DMS 273 (cell line): ENCODE measurements around the gene CEP128.

ENCODE experiments used
- DNase-seq: peaks from one replicate; lab custom pipeline; 2025; ENCODE audit not compliant: unreplicated experiment; lab: John Stamatoyannopoulos, UW

Gene CEP128

DNA sequence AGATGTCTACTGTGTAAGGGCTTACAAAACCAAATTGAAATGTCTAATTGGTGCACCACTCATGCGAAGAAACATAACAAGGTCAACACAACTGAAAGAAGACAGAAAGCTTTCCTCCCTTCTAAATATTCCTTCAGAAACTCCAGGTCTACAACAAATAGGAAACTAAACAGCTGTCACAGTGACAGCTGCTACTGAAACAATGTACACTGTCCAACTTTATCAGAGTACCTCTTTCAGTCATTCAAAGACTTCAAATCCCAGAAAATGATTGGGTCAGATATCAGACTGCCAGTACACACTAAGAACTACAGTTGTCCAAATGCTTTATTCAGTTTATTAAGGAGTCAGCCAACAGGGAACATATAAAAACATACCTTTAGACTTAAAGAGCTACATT lies 35.2 kb downstream of the CEP128 start:
- DNase-seq = no peak

DNA sequence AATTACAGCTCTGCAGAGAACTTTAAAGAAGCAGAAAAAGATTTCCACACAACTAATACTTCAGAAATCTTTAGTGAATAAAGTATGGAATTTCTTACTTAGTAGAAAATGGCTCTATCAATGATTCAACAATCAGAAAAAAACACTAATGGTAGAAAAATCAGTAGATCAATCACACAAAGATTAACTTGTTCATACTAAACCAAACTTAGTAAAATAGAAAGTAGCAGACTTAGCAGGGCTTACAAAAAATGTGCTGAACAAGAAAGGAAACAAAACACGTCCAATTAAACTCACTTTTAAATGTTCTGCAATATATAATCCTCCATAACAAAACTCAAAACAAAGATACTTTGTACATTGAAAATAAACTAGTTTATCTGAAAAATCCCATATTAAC lies 38.9 kb downstream of the CEP128 start:
- no peak for DNase-seq

DNA sequence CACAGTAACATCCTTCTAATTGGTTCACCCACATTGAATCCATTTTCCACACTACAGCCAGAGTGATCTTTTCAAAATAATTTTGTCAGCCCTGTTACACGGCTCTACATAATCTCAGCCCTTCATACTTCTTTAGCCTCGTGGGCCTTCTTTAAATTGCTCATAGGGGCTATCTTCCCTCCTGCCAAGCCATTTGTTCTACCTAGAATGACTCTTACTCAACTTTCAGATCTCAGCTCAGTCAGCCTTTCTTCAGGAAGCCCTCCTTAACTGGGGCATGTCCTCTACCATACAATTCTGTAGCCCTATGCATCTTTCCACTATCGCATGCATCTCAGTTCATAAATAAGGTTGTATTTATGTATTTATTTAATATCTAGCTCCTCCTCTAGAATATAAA lies 39.7 kb downstream of the CEP128 start:
- DNase-seq = no peak

DNA sequence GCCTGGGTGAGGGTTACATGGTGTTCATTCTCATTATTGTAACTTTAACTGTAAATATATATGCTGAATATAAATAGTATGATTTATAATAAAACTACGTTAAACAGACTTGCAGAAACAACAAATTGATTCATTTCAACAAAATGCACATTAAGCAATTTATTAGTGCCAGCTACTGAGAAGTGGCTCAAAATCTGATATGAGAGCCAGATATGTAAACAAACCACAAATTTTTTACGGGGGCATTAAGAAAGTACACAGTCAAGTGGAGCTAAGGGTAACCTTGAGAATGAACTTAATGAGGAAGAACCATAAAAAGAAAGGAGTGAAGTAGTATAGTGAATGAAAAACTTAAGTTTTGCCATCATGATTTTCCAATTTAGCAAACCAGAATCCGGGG lies 40.3 kb downstream of the CEP128 start:
- no peak for DNase-seq

DNA sequence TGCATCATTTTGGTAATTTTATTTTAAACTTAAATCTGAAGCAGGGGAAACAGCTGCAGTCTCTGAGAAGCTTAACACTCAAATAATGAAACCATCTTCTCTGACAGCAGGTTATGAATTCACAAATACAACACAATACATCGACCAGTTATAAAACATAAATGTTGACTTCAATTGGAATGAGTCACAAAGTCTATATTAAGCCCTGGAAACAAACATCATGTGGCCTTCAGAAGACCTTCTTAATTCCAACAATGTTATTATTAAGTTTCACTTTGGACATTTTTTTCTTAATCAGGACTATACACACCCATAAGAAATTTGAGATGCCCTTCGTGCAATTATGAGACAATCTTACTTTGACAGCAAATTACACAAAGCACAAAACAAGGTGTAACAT lies 68.9 kb downstream of the CEP128 start:
- no peak for DNase-seq

DNA sequence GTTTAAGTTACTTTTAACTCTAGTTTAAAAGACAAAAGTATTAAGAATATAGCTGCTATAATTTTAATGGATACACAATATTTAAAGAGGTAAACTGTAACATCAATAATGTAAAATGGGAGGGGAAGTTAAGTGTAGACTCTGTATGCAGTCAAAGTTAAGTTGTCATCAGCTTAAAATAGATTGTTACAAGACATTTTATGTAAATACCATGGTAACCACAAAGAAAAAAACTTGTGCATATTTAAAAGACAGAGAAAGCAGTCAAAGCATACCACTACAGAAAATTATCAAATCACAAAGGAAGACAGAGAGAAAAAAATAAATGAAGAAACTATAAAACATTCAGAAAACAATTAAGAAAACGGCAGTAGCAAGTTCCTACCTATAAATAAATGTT lies 73.3 kb downstream of the CEP128 start:
- no peak for DNase-seq

DNA sequence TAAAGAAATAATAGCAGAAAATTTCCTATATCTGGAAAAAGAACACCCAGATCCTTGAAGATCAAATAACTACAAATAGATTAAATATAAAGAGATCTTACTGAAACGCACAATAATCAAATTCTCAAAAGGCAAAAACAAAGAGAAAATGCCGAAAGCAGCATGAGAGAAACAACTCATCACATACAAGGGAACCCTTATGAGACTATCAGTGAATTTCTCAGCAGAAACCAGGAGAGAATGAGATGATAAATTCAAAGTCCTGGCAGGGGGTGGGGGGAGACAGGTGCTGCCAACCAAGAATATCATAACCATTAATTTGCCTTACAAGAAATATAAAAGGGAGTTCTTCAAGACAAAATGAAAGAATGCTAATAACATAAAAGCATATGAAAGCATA lies 73.7 kb downstream of the CEP128 start:
- DNase-seq = no peak

DNA sequence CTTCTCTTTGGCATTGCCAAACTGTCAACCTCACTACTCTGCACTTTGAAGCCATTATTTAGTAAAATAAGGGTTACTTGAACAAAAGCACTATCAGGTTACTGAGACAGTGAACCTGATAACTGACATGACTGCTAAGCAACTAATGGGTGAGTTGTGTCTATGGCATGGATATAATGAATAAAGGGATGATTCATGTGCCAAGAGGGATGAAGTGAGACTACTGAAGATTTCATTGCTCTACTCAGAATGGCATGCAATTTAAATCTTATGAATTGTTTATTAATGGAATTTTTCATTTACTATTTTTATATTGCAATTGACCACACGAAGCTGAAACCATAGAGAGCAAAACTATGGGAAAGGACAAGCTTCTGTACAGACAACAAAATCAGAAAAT lies 74.4 kb downstream of the CEP128 start:
- DNase-seq = no peak

DNA sequence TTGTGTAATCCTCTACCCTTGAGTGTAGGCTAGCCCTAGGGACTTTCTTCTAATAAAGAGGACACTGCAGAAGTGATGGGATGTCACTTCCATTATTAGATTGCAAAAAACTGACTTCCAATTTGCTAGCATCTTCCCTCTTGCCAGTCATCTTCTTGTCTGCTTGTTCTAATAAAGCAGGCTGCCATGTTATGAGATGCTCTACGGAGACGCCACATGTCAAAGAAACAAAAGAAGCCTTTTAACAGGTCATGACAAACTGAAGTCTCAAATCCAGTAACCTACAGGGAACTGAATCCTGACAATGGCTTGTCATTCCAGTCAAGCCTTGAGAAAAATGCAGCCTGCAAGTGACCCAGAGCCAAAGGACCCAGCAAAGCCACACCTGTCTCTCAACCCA lies 76.0 kb downstream of the CEP128 start:
- no peak for DNase-seq

DNA sequence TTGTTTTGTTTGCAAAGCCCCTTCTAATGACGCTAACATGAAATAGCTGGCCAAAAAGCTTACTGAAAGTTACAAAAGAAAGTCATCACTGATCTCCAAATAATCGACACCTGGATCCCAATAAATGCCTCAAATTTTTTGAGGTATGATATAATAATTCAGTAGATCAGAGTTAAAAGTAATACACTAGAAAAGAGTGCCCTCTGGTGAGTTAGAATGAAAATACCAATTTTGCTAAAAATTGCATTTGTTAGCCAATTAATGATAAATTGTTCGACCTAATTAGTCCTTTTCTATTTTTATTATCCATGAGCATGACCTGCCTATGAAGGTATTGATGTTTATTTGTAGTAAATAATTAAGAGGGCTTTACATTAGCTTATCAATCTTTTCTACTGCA lies 78.6 kb downstream of the CEP128 start:
- no peak for DNase-seq

DNA sequence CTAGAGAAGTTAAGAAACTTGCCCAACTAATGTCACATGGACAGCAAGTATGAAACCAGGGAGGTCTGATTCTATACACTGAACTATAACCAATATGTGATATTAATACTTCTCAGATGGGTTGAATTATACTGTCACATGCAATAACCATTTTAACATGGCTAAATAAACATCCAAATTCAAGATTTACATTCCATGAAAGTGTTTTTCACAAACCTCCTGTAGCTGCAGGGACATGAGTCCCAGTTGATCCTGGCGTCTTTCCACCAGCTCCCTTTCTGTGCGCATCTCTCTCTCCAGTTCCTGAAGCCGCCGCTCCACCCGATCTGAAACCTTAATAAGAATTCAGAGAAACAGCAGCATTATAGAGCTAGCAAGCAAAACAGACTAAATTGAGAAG lies 79.0 kb downstream of the CEP128 start:
- no peak for DNase-seq

DNA sequence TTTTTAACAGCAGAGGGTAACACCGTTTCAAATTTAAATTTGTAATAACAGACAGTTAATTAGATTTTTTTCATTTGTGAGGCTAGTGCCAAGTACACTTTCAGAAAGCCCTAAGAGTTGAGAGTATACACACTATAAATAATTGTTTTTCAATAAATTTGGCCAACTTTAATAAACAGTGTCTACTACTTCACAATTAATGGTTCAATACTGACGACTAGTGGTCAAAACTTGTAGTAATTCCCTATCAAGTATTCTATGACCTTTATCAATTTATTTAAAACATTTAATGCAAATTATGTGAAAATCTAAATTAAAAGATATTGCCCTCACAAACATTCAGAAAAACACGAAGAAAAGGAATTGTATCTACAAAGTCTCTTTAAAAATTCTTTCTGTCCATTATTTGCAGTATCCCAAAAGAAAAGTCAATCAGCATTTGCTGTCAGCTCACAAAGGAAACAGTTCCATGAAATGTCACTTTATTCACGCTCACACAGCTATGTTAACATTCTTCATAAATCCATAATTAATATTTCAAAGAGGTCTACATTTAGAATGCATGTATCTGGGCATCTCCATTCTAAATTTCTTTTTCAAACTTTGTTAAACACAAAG lies 91.2 kb downstream of the CEP128 start:
- peak; percentile 69 for DNase-seq

DNA sequence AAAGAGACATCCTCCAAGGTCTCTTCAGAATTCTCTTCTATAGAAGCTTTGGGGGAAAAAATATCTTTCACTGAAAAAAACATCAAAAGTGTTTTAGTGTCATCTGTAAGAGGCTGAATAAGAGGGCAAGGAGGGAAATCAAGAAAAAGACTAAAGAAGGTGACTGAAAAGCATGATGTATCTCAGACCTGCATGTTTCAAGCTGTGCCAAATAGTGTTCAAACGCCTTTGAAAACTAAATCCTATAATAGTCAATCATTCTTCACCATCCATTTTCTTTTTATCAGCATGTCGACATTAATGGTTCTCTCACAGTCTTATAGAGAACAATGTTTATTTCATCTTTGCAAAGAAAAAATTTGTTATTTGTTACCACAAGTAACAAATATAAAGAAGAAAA lies 94.5 kb downstream of the CEP128 start:
- DNase-seq = no peak

DNA sequence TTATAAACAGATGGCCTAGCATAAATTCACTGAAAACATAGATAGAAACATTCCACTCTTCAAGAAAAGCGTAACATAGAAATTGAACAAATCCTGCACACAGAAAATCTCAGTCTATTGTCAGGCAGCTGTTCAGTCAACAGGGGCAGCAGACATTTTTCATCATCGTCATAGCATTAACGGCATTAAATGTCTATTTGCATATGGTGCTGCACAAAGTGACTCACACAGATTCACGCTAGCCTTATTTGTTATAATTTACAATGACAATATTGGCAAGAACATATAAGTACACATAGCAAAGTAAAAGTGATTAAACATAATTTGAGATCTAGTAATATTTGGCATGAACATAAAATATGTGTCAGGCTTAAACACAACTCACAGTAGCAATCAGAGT lies 95.7 kb downstream of the CEP128 start:
- DNase-seq = no peak

DNA sequence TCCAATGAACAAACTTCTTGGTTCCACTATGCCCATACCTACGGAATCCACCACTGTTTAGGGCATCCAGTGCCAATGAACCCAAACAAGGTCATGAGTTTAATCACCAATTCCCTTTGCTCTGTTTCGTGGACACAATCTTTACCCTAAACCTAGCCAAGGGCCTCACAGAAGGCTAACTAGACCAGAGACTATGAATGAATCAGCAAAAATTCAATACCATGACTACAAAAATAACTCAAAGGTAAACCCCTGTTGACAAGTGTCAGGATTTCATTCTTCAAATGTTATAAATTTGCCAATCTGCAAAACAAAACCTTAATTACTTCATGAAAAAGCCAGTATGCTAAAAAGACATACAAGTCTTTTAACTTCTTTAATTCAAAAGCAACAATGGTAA lies 96.7 kb downstream of the CEP128 start:
- no peak for DNase-seq

DNA sequence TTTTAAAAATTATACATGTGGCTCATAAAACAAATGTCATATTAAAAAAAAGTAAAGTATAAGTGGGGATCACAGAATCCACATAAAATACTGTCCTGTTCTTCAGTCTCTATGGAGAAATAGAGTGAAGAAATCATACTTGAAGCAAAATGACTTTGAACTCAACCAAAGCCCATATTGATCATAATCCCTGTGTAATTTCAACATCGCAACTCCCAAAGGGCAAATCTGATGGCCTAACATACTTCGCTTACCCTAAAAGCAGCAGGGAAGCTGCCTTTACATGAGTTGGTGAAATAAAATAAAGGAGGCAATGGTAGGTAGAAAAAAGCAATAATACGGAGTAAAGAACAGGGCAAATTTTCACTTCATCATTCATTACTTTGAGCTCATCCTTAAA lies 101.8 kb downstream of the CEP128 start:
- DNase-seq = no peak

DNA sequence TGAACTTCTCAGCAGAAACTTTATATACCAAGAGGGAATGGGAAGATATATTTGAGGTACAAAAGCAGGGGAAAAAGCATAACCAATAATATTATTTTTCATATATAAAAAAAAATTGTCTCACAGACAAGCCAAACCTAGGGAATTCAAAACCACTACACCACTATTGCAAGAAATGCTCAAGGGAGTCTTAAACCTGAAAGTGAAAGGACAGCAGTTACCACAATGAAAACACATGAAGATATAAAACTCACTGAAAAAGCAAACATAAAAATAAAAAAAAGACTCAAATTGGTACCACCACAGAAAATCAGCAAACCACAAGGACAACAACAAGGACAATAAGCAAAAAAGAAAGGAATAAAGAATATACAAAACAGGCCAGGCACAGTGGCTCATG lies 131.9 kb downstream of the CEP128 start:
- no peak for DNase-seq

DNA sequence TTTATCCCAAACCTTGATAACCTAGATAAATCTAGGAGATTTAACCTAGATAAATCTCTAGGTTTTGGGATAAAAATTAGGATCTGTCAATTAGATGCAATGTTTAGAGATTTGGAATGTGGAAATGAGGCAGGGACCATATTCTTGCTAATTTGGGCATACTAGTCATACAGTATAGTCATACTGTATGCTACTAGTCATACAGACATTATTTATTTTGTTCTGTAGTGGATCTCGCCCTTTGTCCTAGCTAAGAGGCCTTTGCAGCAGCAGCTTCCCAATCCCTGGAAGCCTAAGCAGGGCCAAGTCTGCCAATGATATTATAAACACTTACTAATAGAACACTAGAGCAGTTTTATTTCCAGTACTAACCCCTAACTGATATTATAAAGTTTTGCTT lies 136.4 kb downstream of the CEP128 start:
- DNase-seq = no peak

DNA sequence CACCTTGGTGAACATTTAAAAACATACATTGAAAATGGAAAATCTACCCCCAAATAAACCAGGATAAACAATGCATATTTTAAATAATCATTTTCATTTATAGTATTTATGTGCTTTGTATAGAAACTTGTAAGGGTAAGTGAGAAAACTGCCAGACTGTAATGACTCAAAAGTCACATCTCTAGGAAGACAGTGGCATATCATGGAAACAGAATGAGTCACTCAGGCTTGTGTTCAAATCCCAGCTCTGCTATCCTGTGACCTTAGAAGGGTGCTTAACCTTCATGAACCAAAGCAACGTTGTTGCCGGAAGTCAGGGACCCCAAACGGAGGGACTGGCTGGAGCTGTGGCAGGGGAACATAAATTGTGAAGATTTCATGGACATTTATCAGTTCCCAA lies 142.7 kb downstream of the CEP128 start:
- DNase-seq = no peak

DNA sequence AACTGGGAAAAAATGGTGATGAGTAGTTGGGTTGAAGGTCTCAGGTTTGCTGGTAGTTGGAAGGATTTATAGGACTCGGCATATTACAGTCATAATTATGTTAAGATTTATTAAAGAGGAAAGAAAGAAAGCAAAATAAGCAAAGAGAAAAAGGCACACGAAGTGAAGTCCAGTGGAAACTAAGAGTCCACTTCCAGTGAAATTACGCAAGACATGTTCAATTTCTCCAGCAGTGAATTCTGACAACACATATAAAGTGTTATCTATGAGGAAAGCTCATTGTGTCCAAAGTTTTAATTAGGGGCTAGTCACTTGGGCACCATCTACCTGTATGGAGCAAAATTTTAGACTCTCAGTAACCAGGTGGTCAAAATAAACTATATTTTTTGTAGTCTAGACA lies 143.3 kb downstream of the CEP128 start:
- DNase-seq = no peak

DNA sequence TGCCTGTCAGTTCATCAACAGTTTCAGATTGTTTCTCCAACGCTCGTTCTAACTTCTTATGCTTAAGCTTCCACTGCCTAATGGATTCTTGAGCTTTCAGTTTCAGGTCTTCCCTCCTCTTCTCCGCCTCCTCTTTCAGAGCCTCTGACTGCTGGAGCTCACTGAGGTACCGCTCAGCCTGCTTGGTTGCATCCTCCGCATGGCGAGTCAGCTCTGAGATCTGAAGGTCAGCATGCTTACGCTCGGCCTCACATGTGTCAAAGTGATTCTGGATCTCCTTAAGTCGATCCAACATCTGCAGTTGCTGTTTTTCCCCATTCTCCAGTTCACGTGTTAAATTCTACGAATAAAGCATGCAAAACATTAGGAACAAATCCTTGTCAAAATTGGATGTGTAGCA lies 148.8 kb downstream of the CEP128 start:
- no peak for DNase-seq

DNA sequence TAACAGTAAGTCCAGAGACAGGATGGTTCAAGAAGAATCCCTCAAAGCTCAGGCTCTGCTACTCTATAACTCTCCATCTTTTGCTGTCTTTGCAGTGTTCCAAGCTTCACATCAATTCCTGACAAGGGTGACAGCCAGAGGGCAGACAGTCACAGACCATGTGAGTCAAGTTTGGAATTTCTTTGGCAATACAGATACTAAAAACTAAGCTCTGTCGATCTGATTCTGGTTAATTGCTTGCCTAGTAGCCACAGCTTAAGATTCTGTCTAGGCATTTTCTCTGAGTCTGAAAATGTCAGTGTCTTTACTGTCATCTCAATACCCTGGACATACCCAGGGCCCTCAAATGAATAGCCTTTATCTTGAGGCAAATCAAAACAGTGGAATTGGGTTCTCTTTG lies 153.7 kb downstream of the CEP128 start:
- DNase-seq = no peak

DNA sequence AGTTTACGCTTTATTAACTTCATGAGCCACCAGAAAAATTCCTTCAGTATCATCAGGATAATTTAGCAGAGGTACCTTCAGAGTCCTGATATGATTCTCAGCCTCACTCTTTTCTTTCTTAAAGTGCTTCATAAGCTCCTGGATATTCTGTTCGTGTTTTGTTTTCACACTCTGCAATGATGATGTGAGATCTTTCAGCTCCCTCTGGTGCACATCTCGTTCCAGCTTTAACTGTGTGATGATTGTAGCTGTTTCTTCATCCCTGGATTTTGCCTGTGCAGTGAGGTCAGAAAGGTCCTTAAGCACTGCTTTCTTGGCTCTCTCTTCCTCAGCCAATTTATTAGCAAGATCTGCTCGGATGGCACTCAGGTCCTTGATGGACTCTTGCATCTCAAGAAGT lies 156.7 kb downstream of the CEP128 start:
- peak; percentile 1 for DNase-seq

DNA sequence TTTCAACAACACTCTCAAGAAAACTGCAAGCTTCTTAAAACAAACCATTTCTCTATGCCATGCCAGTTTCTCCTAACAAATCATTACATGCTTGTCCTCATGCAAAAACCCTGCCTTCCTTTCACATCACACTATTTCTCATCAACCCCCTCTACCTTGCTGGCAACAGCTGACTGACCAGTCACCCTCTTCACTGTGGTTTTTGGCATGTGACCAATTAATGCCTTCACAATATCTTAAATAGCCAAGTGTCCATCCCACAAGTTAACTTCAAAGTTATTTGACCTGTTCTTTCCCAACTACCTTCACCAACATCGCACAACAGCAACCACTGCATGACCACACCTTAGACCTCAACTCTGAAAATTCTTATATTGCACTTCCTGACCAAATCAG lies 159.6 kb downstream of the CEP128 start:
- DNase-seq = peak; percentile 3
